HG03520 (cell line): Measurements from ENCODE around the gene OSBPL9.
"Not testable (repeated sequence)": the region's sequence is repeated elsewhere in the genome, so short reads cannot be mapped to it uniquely, and the experiment has no call there.

ENCODE experiments used
- ATAC-seq: cut with Tn5 transposase; IDR thresholded peaks from one replicate; pipeline ENCODE4 v1.9.1; 2021; ENCODE audit warnings: mild to moderate bottlenecking, moderate library complexity; ENCODE audit not compliant: unreplicated experiment

Gene OSBPL9

DNA sequence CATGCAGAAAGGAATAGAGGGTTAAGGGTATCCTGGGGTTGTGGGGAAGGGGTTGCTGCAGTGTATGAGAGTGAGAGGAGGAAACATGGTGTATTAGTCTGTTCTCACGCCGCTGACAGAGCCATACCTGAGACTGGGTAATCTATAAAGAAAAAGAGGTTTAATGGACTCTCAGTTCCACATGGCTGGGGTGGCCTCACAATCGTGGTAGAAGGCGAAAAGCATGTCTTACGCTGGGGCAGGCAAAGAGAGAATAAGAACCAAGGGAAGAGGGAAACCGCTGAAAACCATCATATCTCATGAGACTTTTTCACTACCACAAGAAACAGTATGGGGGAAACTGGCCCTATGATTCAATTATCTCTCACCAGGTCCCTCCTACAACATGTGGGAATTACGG lies 17.7 kb downstream of the OSBPL9 start:
- no peak for ATAC-seq

DNA sequence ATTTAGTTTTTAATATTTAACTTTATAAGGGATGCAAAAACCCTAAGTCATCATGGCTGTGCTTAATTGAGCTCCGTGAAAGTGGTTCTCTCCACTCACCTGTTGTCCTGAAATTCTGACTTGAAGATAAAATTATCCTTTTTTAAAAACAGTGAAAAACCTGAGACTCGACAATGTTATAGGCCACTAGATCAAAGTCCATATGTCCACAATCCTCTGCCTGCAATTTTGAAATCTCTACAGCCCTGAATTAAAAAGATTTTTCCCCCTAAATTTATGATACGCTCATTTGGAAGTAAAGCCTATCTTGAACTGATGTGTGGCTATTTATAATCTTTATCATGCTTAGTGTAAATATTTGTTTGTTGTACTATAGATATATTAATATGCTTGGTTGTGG lies 18.7 kb downstream of the OSBPL9 start:
- ATAC-seq = no peak

DNA sequence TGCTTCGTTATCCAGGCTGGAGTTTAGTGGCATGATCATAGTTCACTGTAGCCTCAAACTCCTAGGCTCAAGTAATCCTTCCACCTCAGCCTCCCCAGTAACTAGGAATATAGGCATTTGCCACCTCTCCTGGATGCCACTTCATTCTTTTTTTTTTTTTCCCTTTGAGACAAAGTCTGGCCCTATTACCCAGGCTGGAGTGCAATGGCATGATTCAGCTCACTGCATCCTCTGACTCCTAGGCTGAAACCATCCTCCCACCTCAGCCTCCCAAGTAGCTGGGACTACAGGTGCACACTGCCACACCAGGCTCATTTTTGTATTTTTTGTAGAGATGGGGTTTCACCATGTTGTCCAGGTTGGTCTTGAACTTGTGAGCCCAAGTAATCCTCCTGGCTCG lies 19.3 kb downstream of the OSBPL9 start:
- ATAC-seq = no peak

DNA sequence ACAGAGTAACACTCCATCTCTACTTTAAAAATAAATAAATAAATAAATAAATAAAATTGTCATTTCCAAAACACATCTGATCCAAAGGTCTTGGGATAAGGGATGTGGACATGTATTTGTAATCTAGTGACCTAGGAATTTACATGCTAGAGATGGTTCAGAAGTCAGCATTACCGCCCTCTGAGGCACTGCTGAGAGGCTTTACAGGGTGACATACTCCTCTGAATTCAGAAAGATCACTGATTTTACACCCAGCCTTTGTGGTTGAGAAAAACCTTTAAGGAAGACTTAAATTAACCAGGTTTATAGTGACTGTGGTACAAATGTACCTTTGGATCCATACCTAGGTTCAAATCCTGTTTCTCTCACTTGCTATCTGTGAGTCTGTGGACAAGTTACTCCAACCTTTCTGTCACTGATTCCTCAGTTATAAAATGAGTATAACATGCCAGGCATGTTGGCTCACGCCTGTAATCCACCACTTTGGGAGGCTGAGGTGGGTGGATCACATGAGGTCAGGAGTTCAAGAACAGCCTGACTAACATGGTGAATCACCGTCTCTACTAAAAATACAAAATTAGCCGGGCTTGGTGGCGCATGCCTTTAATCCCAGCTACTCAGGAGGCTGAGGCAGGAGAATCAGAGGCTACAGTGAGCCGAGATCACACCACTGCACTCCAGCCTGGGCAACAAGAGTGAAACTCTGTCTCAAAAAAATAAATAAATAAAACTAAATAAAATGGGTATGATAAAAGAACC lies 20.1 kb downstream of the OSBPL9 start:
- ATAC-seq = no peak

DNA sequence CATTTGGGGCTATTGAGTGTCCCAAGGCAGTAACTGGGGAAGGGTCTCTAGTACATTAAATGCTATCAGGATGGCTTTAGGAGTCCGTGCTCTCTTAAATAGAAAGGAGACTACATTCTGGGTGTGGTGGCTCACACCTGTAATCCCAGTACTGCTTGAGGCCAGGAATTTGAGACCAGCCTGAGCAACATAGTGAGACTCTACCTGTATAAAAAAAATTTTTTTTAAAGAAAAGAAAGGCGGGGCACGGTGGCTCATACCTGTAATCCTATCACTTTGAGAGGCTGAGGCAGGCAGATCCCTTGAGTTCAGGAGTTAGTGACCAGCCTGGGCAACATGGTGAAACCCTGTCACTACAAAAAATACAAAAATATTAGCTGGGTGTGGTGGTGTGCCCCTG lies 21.5 kb downstream of the OSBPL9 start:
- no peak for ATAC-seq

DNA sequence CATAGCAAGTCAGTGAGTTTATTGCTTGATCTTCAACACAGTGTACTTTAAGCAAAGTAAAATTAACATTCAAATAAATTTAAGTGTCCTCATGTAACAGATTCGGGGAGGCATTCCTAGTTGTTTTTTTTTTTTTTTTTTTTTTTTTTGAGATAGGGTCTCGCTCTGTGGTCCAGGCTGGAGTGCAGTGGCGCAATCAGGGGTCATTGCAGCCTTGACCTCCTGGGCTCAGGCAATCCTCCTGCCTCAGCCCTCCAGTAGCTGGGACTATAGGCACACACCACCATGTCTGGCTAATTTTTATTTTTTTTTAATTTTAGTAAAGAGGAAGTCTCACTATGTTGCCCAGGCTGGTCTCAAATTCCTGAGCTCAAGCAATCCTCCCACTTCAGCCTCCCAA lies 22.8 kb downstream of the OSBPL9 start:
- ATAC-seq = no peak

DNA sequence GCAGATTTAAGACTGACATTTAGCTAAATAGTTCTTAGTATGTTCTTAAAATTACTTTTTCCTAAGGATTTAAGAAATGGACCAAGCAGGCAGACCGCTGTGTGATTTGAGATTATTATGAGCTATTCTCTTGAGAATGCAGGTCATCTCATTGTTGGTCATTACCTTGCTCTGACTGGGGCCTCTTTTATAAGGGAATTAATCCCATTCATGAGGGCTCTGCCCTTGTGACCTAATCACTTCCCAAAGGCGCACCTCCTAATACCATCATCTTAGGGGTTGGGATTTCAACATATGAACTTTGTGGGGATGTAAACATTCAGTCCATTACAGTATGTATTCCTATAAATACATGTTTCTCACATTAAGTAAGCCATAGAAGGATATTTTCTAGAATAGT lies 24.2 kb downstream of the OSBPL9 start:
- ATAC-seq = no peak

DNA sequence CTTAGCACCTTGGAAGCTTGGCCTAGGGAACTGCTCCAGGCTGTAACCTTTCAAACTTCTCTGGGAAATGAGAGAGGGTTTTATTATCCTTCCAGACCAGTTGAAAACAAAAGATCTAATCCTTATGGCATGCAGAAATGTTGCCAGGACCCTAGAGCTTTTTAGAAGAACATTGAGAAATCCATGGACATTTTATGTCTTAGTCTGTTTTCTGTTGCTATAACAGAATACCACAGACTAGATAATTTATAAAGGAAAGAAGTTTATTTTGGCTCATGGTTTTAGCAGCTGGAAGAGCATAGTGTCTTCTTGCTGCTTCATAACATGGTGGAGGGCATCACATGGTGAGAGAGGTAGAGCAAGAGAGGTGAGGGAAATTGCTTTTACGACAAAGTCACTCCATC lies 25.8 kb downstream of the OSBPL9 start:
- ATAC-seq = no peak

DNA sequence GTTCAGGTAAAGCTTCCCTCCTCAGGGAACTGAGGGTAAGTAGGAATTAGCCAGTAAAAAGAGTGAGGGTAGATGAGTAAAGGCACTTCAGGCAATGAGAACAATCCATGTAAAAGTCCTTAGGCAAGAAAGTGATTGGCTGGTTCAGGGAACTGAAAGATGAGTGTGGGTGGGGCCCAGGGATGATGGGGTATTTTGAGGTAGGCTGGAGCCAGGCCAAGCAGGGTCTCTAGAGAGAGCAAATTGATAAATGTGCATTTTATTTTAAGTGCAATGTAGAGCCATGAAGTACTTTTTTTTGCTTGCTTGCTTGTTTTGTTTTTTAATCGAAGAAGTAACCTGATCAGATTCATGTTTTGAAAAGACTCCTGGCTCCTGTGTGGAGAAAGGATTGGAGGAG lies 26.5 kb downstream of the OSBPL9 start:
- ATAC-seq = no peak

DNA sequence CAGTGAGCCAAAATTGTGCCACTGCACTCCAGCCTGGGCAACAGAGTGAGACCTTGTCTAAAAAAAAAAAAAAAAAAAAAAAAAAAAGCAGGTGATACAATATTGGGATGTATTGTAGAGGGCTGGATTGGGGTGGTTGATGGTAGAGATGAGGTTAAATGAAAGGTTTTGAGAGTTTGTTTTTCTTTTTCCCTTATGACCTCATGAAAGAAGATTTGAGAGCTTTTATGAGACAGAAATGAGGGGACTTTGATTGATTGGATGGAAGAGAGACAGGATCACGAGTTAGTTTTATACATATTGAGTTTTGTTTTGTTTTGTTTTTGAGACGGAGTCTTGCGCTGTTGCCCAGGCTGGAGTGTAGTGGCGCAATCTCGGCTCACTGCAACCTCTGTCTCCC lies 27.1 kb downstream of the OSBPL9 start:
- ATAC-seq = no peak

DNA sequence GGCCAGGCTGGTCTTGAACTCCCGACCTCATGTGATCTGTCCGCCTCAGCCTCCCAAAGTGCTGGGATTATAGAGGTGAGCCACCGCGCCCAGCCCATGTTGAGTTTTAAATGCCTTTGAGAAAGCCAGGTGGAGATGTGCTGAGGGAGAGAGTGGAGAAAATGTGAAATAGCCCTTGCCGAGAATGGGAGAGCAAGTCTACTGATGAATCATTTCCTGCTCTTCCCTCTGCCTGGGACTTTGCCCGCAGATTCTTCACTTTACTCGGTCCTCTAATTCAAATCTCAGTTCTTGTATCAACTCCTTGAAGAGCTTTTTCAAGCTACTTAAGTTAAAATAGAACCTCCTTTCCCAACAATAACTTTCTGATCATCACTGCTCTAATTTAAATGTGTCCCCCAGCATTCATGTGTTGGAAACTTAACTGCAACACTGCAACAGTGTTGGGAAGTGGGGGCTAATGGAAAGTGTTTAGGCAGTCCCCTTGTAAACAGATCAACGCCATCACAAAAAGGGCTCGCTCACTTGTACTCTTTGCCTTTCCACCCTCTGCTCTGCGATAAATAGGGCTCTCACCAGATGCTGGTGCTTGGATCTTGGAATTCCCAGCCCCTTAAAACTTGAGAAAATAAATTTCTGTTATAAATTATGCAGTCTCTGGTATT lies 27.8 kb downstream of the OSBPL9 start:
- ATAC-seq = no peak

DNA sequence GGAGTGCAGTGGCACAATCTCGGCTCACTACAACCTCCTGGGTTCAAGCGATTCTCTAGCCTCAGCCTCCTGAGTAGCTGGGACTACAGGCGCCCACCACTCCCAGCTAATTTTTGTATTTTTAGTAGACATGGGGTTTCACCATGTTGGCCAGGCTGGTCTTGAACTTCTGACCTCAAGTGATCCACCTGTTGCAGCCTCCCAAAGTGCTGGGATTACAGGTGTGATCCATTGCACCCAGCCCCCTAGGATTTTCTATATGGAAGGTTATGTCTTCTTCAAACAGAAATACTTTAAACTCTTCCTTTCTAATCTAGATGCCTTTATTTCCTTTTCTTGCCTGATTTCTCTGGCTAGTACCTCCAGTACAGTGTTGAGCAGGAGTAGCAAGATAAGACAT lies 29.7 kb downstream of the OSBPL9 start:
- not testable (repeated sequence) for ATAC-seq

DNA sequence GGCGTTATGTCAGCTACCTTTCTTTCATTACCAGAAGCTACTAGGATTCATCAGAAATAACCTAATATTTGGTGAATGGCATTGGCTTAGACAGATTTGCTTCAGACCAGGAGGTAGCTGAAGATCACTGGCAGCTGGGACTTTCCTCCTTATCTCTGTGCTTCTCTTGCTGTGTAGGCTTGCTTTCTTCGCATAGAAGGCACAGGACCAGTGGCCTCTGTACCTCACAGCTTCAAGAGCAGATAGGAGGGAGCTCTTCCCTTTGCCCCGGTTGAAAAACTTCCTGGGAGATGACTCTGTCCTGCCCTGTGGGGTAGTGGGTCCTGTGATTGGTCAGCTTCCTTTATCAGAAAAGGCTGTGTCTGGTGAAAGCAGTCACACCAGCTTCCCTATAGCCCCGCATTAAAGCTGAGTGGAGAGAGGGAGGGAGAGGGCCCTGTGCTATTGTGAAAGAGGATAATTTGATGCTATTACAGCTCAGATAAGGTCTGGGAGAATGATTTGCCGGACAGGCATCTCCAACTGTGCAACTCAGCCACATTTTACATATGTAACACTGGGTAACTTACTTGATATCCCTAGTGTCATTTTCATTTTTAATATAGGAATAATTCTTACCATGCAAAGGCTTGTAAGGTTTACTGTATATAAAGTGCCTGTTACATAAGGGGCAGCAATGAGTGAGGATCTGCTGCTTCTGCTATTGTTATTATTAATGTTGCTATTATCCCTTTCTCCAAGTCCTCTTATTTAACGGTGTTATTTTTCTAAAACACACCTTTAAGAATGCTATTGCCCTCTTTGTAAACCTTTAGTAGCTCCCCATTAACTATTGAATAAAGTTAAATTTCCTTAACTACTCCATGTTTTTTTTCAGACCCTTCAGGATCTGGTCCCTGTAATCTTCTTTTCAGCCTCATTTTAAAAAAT lies 31.6 kb downstream of the OSBPL9 start:
- no peak for ATAC-seq

DNA sequence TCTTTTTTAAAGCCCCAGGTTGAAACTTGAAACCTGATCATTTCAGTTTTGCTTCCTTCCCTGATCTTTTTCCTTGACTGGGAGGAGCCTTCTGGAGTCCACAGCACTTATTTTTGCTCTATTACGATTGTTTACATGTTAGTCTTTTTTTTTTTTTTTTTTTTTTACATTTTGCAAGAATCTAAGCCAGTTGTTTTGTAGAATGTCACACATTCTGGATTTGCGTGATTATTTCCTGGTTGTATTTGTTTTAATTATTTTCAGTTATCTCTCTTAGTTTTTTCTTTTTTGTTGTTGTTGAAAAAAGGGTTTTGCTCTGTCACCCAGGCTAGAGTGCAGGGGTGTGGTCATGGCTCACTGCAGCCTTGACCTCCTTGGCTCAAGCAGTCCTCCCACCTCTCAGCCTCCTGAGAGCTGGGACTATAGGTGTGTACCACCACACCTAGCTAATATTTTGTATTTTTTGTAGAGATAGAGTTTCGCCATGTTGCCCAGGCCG lies 32.8 kb downstream of the OSBPL9 start:
- no peak for ATAC-seq

DNA sequence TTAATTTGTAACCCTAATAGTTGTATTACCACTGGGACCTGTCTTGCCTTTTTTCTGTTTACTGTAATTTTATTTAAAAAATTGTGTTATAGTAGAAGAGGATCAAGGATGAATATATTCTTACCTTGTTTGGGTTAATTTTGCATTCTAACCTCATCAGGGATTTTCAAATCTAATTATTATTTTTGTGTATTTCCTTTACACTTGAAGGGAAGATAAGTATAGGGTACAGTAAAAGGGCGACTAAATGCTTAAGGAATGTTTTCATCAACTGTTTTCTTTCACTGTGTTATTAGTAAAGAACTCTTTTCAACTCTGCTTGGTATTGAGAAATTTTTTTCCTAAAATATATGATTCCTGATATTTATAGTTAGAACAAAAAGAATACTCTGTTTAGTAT lies 33.3 kb downstream of the OSBPL9 start:
- no peak for ATAC-seq

DNA sequence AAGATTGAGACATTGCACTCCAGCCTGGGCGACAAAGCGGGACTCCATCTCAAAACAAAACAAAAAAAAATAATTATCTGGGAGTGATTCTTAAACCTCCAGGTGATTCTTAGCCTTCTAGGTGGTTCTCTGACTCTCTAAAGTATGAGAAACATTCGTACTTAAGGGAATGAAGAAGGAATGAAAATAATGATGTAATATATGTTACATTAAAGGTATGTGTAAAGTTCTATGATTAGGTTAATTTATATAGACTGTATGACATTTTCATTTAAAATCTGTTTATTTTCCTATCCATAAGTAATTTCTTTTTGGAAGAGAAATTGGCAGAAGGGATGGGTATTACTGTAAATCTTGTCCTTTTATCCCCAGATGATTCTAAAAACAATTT lies 34.7 kb downstream of the OSBPL9 start:
- no peak for ATAC-seq

DNA sequence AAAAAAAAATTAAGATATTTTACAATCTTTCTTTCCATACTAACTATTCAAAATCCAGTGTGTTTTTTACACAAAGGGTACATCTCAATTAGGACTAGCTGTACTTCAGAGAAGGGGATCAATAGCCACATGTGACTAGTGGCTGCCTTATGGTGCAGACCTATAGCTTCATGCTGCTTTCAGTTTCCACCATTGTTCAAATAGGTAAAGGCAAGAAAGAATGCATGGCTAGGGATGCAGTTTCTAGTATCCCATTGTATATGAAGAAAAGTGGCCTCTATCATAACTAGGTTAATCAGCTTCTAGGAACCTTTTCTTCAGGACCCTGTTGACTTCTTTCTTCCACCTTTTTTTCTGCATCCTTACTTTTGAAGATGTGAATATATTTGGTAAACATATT lies 35.7 kb downstream of the OSBPL9 start:
- no peak for ATAC-seq

DNA sequence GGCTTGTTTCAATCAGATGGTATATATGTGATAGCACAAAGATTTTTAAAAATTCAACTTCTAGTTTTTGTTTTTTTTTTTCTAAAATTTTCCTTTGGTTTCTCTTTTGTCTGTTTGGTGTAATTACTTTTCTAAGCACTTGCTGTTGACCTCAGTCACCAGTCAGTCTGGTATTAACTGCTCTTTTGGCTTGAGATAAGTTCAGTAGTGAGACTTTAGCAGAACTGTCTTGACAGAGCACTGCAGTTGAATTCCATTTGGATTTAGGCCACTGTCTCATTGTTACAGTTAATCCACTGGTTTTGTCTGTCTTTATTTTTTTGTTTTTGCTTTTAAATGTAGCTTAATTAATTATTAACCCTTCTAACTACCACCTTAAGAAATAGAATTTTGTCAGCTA lies 36.2 kb downstream of the OSBPL9 start:
- ATAC-seq = no peak

DNA sequence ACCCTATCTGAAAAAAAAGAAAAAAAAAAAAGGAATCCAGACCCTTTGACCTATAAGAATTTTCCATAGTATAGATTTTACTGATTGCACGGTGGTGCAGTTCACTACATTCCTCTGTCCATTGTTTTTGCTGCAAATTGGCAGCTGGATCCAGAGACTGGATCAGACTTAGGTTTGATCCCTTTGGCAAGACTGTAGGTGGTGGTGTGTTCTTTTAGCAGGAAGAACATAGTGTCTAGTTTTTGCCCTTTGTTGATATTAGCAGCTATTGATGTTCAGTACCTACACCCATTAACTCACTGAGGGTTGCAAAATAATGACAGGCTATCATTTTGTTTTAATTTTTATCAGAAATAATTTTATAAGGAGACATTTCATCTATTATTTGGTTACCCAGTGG lies 37.1 kb downstream of the OSBPL9 start:
- no peak for ATAC-seq

DNA sequence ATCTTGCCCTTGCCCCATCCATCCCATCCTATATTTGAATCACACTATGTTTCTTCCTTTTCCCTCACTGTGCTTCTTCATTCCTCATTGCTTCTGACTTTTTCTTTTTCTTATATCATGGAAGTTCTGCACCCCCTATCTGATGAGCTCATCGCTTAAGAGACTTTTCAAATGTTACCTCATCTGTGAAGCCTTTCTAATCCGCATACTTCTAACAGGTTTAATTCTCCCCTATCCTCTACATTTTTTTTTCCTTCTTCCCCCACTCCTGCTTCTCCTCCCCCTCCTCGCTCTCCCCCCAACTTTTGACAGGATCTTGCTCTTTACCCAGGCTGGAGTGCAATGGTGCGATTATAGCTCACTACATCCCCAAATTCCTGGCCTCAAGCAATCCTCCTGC lies 39.5 kb downstream of the OSBPL9 start:
- ATAC-seq = no peak

DNA sequence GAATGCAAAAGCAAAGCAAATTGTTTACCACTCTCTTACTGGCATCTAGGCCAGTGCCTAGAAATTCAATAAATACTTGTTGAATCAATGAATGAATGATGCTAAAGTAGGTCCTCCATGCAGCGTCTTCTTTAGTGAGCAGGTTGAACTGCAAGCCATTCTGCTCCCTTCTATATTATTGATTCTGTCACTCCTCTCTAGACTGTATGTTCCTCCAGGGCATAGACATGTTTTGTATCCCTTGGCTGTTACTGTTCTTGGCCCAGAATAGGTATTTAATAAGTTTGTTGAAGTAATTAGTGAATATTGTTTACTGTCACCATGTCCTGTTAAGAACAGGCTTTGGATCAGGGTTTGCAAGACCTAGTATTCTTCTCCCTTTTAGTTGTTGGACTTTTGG lies 43.7 kb downstream of the OSBPL9 start:
- no peak for ATAC-seq
